ENCODE data around the gene FRMPD3.

The FRMPD3 gene

DNA sequence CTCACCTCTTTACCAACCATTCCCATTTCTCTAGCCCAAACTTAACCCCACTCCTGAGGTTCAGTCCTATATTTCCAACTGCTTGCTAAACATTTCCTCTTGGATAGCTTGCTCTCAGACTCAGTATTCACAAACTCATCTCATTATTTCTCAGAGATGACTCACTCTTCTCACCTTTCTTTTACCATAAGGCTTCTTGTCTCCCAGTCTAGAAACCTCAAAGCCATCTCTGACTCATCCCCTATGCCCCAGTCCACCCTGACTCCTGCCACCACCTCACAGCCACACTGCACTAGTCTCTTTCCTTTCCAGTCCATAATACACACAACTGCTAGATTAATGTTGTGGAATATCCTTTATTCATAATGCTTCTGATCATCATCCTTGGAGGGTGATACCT, 4.8 kb downstream of the FRMPD3 start:
- TF ChIP-seq, protein P1, sequence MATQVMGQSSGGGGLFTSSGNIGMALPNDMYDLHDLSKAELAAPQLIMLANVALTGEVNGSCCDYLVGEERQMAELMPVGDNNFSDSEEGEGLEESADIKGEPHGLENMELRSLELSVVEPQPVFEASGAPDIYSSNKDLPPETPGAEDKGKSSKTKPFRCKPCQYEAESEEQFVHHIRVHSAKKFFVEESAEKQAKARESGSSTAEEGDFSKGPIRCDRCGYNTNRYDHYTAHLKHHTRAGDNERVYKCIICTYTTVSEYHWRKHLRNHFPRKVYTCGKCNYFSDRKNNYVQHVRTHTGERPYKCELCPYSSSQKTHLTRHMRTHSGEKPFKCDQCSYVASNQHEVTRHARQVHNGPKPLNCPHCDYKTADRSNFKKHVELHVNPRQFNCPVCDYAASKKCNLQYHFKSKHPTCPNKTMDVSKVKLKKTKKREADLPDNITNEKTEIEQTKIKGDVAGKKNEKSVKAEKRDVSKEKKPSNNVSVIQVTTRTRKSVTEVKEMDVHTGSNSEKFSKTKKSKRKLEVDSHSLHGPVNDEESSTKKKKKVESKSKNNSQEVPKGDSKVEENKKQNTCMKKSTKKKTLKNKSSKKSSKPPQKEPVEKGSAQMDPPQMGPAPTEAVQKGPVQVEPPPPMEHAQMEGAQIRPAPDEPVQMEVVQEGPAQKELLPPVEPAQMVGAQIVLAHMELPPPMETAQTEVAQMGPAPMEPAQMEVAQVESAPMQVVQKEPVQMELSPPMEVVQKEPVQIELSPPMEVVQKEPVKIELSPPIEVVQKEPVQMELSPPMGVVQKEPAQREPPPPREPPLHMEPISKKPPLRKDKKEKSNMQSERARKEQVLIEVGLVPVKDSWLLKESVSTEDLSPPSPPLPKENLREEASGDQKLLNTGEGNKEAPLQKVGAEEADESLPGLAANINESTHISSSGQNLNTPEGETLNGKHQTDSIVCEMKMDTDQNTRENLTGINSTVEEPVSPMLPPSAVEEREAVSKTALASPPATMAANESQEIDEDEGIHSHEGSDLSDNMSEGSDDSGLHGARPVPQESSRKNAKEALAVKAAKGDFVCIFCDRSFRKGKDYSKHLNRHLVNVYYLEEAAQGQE (IDR thresholded peaks at IDR 0.05; ENCODE audit: insufficient read depth in 1 of 2, low read depth in 2 of 2, low read length in 2 of 2): no peak
- TF ChIP-seq POLR2AphosphoS5 (IDR thresholded peaks at IDR 0.05; ENCODE audit: low read depth, low read length): no peak
- no peak for TF ChIP-seq FOXP2 (optimal IDR thresholded peaks at IDR 0.05; ENCODE audit: borderline replicate concordance, extremely low read depth, extremely low read length, insufficient read depth)
- no peak for TF ChIP-seq SIN3A (IDR thresholded peaks at IDR 0.05; ENCODE audit: borderline replicate concordance, insufficient read depth, low read length)
- no peak for TF ChIP-seq TAF1 (IDR thresholded peaks at IDR 0.05; ENCODE audit: borderline replicate concordance, insufficient read depth, low read length)

DNA sequence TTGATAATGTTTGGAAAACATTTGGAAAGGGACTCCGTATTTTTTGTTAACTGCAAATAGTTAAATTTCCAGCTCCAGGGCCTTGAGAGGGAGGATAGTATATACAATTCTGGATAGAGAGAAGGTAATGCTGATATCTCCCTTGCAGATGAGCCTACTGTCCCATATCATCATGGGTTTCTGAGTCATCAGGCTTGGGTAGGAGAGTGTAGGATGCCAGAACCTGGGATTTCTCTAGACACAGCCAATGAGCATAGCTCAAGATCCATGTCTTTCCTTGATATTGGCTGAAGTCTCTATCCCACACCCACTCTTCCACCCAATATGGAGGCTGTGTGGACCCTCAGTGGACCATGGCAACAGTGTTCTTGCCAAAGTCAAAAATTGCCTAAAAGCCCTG, 7.8 kb downstream of the FRMPD3 start:
- TF ChIP-seq, protein P1 (IDR thresholded peaks at IDR 0.05; ENCODE audit: insufficient read depth in 1 of 2, low read depth in 2 of 2, low read length in 2 of 2): no peak
- TF ChIP-seq TAF1 (IDR thresholded peaks at IDR 0.05; ENCODE audit: borderline replicate concordance, insufficient read depth, low read length): no peak

DNA sequence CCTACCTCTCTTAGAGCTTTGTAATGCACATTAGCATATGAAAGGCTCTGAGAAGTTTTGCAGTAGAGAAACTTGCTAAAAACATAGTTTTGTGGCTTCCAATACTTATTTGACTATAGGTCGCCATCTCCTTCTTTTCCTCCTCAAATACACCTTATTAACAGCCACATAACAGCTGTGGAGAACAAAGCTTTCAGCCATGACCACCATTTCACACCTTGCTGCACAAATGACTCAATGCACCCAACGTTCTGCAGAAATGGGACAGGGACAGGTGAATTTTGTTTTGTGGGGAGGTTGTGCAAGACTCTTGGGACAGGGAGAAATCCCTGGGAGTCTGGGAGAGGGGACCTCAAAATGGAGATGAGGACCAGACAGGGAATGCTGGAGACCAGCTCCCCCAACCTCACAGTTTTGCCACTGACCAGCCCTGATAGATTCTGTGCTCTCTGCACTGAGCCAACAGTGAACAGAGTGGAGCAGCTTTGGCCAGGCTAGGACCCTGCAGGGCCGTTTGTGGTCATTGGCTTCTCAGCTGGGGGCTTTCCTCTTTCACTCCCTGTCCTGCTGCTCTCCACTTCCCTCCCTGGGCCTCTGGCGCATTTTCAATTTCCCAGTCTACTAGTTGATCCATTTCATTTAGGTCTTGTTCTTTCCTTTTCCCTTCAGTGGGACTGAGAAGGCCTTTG, 16.6 kb downstream of the FRMPD3 start:
- TF ChIP-seq FOXP2 (optimal IDR thresholded peaks at IDR 0.05; ENCODE audit: borderline replicate concordance, extremely low read depth, extremely low read length, insufficient read depth): no peak
- no peak for TF ChIP-seq TAF1 (IDR thresholded peaks at IDR 0.05; ENCODE audit: borderline replicate concordance, insufficient read depth, low read length)
- no peak for TF ChIP-seq SIN3A (IDR thresholded peaks at IDR 0.05; ENCODE audit: borderline replicate concordance, insufficient read depth, low read length)
- TF ChIP-seq, protein P1 (IDR thresholded peaks at IDR 0.05; ENCODE audit: insufficient read depth in 1 of 2, low read depth in 2 of 2, low read length in 2 of 2): no peak
- TF ChIP-seq POLR2AphosphoS5 (IDR thresholded peaks at IDR 0.05; ENCODE audit: low read depth, low read length): no peak

- TF ChIP-seq SIN3A (IDR thresholded peaks at IDR 0.05; ENCODE audit: borderline replicate concordance, insufficient read depth, low read length): no peak
- TF ChIP-seq POLR2AphosphoS5 (IDR thresholded peaks at IDR 0.05; ENCODE audit: low read depth, low read length): no peak
- TF ChIP-seq, protein P1 (IDR thresholded peaks at IDR 0.05; ENCODE audit: insufficient read depth in 1 of 2, low read depth in 2 of 2, low read length in 2 of 2): no peak
- TF ChIP-seq TAF1 (IDR thresholded peaks at IDR 0.05; ENCODE audit: borderline replicate concordance, insufficient read depth, low read length): no peak
- TF ChIP-seq FOXP2 (optimal IDR thresholded peaks at IDR 0.05; ENCODE audit: borderline replicate concordance, extremely low read depth, extremely low read length, insufficient read depth): no peak
Observed at GRCh38 chrX:107467271-107467670, 17.8 kb downstream of the FRMPD3 start.

GRCh38 chrX:107470198-107470597, 20.7 kb downstream of the FRMPD3 start:
- TF ChIP-seq, protein P1 (IDR thresholded peaks at IDR 0.05; ENCODE audit: insufficient read depth in 1 of 2, low read depth in 2 of 2, low read length in 2 of 2): no peak
- TF ChIP-seq FOXP2 (optimal IDR thresholded peaks at IDR 0.05; ENCODE audit: borderline replicate concordance, extremely low read depth, extremely low read length, insufficient read depth) (no peak), SIN3A (IDR thresholded peaks at IDR 0.05; ENCODE audit: borderline replicate concordance, insufficient read depth, low read length) (no peak), TAF1 (IDR thresholded peaks at IDR 0.05; ENCODE audit: borderline replicate concordance, insufficient read depth, low read length) (no peak), POLR2AphosphoS5 (IDR thresholded peaks at IDR 0.05; ENCODE audit: low read depth, low read length) (no peak)
